Panc1 (cell line): ENCODE data around the gene RP2. TPM values are rescaled to one million over a fixed set of nuclear protein-coding genes. Genes with fewer than 3 reads are reported as not detected.

Experiments used
- ATAC-seq: fragments of 200-7000 bp; cut with Tn5 transposase; 2 replicates; pipeline ENCODE4 v1.9.1; 2020; ENCODE audit warnings: mild to moderate bottlenecking, moderate library complexity
- BruUV-seq: library from RNA; stranded (reverse); fragments of 400-500 nt; replicated peaks from 2 replicates; lab custom pipeline; 2021; lab: Mats Ljungman, UMichigan
- CTCF ChIA-PET: fragments of 300-600 bp; sonication (Branson Sonifier 250); formaldehyde crosslinking; loops from one replicate; lab custom pipeline; 2022; ENCODE audit warnings: antibody characterized with exemption; lab: Charles Lee
- POLR2A ChIA-PET: fragments of 300-600 bp; sonication (Branson Sonifier 250); formaldehyde crosslinking; loops from one replicate; lab custom pipeline; 2022; ENCODE audit warnings: antibody characterized with exemption; lab: Charles Lee
- DNase-seq: peaks from one replicate; pipeline ENCODE4 v3.0.0-alpha.2; 2010; ENCODE audit warnings: low read depth, low spot score
- H3K27ac ChIP-seq: 2 replicates; pipeline ENCODE4 v1.5.1; 2011; ENCODE audit warnings: mild to moderate bottlenecking, low read length, inconsistent platforms
- H3K27me3 ChIP-seq: fragments of 200-500 bp; sonication (Bioruptor generic); 2 replicates; pipeline ENCODE4 v1.6.0; 2014; ENCODE audit warnings: low read length, inconsistent platforms; ENCODE audit not compliant: control insufficient read depth, insufficient read depth
- H3K36me3 ChIP-seq: fragments of 200-500 bp; sonication (Bioruptor generic); 2 replicates; pipeline ENCODE4 v1.5.1; 2014; ENCODE audit warnings: inconsistent platforms, mild to moderate bottlenecking, low read length, moderate library complexity; ENCODE audit not compliant: control insufficient read depth, insufficient read depth
- H3K4me1 ChIP-seq: 2 replicates; pipeline ENCODE4 v1.5.1; 2011; ENCODE audit warnings: inconsistent platforms, mild to moderate bottlenecking, low read length, moderate library complexity; ENCODE audit not compliant: control insufficient read depth, insufficient read depth
- H3K4me3 ChIP-seq, 2 experiments: 2 replicates each; pipeline ENCODE4 v1.5.1; 2011 to 2012; ENCODE audit warnings: low read depth in 2 of 2, low read length in 2 of 2, mild to moderate bottlenecking in 2 of 2, inconsistent platforms in 1 of 2, moderate library complexity in 1 of 2
- H3K9me3 ChIP-seq: fragments of 200-500 bp; sonication (Bioruptor generic); 2 replicates; pipeline ENCODE4 v1.5.1; 2014; ENCODE audit warnings: low read depth, mild to moderate bottlenecking, inconsistent platforms, low read length, moderate library complexity; ENCODE audit not compliant: control insufficient read depth, insufficient read depth
- POLR2AphosphoS5 ChIP-seq: IDR thresholded peaks from 2 replicates; pipeline ENCODE4 v1.6.1; 2012; ENCODE audit warnings: mild to moderate bottlenecking, low read depth, low read length, moderate library complexity
- SIN3A ChIP-seq: IDR thresholded peaks from 2 replicates; pipeline ENCODE4 v1.6.1; 2012; ENCODE audit warnings: low read depth, mild to moderate bottlenecking, low read length, moderate library complexity, borderline replicate concordance; ENCODE audit not compliant: insufficient read depth
- TCF7L2 ChIP-seq: IDR thresholded peaks from 2 replicates; pipeline ENCODE4 v1.6.1; 2011; ENCODE audit warnings: mild to moderate bottlenecking, low read depth, low read length, inconsistent platforms
- in situ Hi-C: cut with HindIII; loops from 2 replicates; pipeline ENCODE4 v1.10.0; 2016; ENCODE audit warnings: low sequenced_read_pairs, low pct_unique_long_range_greater_than_20kb
- intact Hi-C: fragments of 100-400 bp; cut with micrococcal nuclease; formaldehyde crosslinking; loops from one replicate; pipeline ENCODE4 v1.10.0; 2022; ENCODE audit not compliant: unreplicated experiment
- total RNA-seq: library from RNA; stranded (reverse); gene quantifications from one replicate; pipeline ENCODE4 v1.2.1, GENCODE V29; 2021; ENCODE audit not compliant: unreplicated experiment
- TF ChIP-seq, protein P1 (sequence below), 2 experiments: IDR thresholded peaks; 2 replicates each; pipeline ENCODE4 v1.6.1; 2011 to 2012; ENCODE audit warnings: low read depth in 2 of 2, control low read depth in 1 of 2, low read length in 1 of 2, mild to moderate bottlenecking in 1 of 2, moderate library complexity in 1 of 2; ENCODE audit not compliant: insufficient read depth in 1 of 2
- TF ChIP-seq, protein P2 (sequence below): fragments of 450-650 bp; IDR thresholded peaks from 2 replicates; pipeline ENCODE4 v1.5.1; 2017; ENCODE audit warnings: mild to moderate bottlenecking

The RP2 gene
- total RNA-seq, 1 experiment from 2014 or later: 17.3 TPM

DNA sequence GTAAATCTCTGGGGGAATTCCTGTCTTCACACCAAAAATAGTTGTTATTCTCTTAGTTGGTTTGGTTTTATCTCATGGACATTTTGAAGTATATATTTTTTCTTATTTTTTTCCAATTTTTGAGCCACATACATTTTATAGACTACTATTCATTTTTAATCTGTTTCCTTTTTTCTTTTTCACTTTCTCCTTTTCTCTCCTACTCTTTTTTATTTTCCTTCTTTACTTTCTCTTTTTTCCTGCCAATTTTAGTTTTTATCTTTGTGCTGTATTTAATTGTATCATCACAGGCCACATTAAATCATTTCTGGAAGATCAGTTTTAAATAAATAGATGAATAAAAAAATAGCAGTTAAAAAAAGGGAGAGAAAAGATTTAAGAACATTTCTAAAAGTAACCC is 61.4 kb downstream of the RP2 start:
- Histone ChIP-seq H3K9me3 (no peaks in the 10 kb centered on the region), H3K36me3 (no peaks in the 10 kb centered on the region), H3K27ac (no peak overlapping the region), H3K4me1 (0 out of 2 replicates have a peak, but pooled peaks cover under 1% of the 10 kb centered on the region), H3K4me3 (no peak overlapping the region), H3K27me3 (no peaks in the 10 kb centered on the region)
- ATAC-seq: no peak
- intact Hi-C loops: no loop called here
- POLR2A ChIA-PET: interaction anchor here (0.7 kb wide), 1 partner anchor 351 kb away, joined by 6 read pairs; no protein-coding TSS in a partner anchor
- DNase-seq: no peak
- in situ Hi-C loops: no loop called here
- BruUV-seq: no TSS peak
- CTCF ChIA-PET: no interaction called here
- TF ChIP-seq, protein P1, sequence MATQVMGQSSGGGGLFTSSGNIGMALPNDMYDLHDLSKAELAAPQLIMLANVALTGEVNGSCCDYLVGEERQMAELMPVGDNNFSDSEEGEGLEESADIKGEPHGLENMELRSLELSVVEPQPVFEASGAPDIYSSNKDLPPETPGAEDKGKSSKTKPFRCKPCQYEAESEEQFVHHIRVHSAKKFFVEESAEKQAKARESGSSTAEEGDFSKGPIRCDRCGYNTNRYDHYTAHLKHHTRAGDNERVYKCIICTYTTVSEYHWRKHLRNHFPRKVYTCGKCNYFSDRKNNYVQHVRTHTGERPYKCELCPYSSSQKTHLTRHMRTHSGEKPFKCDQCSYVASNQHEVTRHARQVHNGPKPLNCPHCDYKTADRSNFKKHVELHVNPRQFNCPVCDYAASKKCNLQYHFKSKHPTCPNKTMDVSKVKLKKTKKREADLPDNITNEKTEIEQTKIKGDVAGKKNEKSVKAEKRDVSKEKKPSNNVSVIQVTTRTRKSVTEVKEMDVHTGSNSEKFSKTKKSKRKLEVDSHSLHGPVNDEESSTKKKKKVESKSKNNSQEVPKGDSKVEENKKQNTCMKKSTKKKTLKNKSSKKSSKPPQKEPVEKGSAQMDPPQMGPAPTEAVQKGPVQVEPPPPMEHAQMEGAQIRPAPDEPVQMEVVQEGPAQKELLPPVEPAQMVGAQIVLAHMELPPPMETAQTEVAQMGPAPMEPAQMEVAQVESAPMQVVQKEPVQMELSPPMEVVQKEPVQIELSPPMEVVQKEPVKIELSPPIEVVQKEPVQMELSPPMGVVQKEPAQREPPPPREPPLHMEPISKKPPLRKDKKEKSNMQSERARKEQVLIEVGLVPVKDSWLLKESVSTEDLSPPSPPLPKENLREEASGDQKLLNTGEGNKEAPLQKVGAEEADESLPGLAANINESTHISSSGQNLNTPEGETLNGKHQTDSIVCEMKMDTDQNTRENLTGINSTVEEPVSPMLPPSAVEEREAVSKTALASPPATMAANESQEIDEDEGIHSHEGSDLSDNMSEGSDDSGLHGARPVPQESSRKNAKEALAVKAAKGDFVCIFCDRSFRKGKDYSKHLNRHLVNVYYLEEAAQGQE (IDR thresholded peaks at IDR 0.05; ENCODE audit: insufficient read depth in 1 of 2, low read depth in 2 of 2, low read length in 1 of 2): no peak
- no peak for TF ChIP-seq POLR2AphosphoS5
- TF ChIP-seq TCF7L2: no peak
- TF ChIP-seq, protein P2, sequence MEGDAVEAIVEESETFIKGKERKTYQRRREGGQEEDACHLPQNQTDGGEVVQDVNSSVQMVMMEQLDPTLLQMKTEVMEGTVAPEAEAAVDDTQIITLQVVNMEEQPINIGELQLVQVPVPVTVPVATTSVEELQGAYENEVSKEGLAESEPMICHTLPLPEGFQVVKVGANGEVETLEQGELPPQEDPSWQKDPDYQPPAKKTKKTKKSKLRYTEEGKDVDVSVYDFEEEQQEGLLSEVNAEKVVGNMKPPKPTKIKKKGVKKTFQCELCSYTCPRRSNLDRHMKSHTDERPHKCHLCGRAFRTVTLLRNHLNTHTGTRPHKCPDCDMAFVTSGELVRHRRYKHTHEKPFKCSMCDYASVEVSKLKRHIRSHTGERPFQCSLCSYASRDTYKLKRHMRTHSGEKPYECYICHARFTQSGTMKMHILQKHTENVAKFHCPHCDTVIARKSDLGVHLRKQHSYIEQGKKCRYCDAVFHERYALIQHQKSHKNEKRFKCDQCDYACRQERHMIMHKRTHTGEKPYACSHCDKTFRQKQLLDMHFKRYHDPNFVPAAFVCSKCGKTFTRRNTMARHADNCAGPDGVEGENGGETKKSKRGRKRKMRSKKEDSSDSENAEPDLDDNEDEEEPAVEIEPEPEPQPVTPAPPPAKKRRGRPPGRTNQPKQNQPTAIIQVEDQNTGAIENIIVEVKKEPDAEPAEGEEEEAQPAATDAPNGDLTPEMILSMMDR: no peak
- no peak for TF ChIP-seq SIN3A

DNA sequence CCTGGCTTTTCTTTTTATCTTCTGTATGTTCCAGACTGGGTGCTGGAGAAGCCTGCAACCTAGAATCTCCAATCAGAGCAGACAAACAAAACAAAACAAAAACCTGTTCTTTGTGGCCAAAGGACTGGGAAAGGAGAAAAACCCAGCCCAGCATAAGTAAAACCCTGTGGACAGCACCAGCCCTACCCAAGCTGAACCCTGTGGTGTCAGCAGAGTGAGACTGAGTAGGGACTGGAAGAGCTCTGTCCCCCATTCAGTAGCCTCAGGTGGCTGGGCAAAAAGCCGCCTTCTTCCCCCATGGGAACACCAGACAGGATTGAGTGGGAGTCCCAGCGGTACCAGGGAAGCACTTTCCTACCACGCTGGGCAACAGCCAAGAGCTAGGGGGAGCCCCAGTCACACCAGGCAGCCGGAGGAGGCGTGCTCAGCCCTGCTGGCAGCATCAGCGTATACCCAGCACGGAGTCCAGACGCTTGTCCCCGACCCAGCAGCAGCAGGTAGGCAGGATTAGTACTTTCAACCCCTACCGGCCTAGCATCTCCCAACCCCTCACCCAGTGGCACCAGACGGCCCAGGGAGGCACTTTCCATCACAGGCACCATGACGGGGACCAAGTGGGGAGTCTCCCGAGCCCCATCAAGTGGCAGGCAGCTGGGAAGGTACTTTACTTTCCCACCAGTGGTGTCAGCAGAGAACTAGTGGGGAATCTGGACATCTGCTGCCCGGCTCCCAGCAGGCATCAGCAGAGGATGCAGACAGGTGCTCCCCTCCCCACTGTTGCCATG is 66.8 kb downstream of the RP2 start:
- ATAC-seq: peak; percentile 100
- peak overlapping the region; percentile 57 to 78 for H3K4me3 ChIP-seq
- no peaks in the 10 kb centered on the region for H3K36me3 ChIP-seq
- TF ChIP-seq, protein P2: peak; percentile 93
- TF ChIP-seq, protein P1 (IDR thresholded peaks at IDR 0.05; ENCODE audit: insufficient read depth in 1 of 2, low read depth in 2 of 2, low read length in 1 of 2): 0 out of 4 replicates have a peak, but pooled peaks of 1 of the 2 experiments have one; percentile 54
- TF ChIP-seq POLR2AphosphoS5: no peak
- DNase-seq: peak; percentile 57
- ChIA-PET CTCF (interaction anchor here (1.2 kb wide), 1 partner anchor 127 kb away, joined by 6 read pairs; no protein-coding TSS in a partner anchor), POLR2A (no interaction called here)
- in situ Hi-C loops (no loop called here), intact Hi-C loops (loop anchor here (2.0 to 10.0 kb wide), 3 partner anchors 75 to 191 kb away; no protein-coding TSS in a partner anchor)
- no peak overlapping the region for H3K27ac ChIP-seq
- no TSS peak for BruUV-seq
- H3K9me3 ChIP-seq: no peaks in the 10 kb centered on the region
- H3K27me3 ChIP-seq: no peaks in the 10 kb centered on the region
- H3K4me1 ChIP-seq: 0 out of 2 replicates have a peak, but pooled peaks cover 3% of the 10 kb centered on the region
